ENCODE data around the gene GOLGA8B.

DNA sequence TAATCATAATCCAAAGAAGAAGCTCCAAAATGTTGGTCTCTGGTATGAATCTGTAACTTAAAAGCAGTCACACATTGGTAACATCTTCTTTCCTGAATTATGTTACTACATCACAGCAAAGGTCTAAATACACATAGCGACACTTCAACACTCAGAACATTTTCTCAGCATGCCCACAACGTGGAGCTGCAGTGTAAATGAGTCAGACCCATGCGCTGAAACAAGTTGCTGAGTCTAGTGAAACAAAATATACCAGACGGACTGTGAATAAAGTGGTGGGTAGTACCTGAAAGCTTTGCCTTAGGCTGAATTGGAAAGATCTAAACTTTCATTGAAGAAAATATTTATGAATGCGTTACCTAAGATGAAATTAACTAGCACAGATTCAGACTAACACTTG is 33.2 kb upstream of the GOLGA8B start:
- TF ChIP-seq, protein P1, sequence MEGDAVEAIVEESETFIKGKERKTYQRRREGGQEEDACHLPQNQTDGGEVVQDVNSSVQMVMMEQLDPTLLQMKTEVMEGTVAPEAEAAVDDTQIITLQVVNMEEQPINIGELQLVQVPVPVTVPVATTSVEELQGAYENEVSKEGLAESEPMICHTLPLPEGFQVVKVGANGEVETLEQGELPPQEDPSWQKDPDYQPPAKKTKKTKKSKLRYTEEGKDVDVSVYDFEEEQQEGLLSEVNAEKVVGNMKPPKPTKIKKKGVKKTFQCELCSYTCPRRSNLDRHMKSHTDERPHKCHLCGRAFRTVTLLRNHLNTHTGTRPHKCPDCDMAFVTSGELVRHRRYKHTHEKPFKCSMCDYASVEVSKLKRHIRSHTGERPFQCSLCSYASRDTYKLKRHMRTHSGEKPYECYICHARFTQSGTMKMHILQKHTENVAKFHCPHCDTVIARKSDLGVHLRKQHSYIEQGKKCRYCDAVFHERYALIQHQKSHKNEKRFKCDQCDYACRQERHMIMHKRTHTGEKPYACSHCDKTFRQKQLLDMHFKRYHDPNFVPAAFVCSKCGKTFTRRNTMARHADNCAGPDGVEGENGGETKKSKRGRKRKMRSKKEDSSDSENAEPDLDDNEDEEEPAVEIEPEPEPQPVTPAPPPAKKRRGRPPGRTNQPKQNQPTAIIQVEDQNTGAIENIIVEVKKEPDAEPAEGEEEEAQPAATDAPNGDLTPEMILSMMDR (IDR thresholded peaks at IDR 0.05; ENCODE audit: borderline replicate concordance, extremely low read depth, low read length, poor library complexity, severe bottlenecking), result no peak
- TF ChIP-seq EZH2 (IDR thresholded peaks at IDR 0.05; ENCODE audit: borderline replicate concordance, low read depth, low read length, severe bottlenecking), result no peak
